ENCODE measurements around the gene WWOX.

DNA sequence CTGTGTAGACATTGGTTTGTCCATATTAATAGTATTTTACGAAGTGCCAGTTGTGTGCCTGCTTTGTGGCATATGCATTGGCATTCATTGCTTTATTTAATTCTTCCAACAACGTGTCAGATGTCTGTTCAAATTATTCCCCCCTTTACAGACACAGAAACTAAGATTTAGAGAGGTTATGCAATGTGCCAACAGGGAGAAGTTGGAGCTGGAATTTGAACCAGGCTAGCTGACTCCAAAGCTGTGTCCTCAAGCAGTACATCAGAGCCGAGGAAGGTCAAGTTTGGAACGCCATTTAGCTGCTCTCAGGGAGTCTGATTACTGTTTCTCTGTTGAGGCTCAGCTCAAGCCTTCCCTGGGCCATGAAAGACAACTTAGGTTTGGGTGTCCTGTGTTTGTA lies 232.3 kb downstream of the WWOX start:
- TF ChIP-seq, protein P1, sequence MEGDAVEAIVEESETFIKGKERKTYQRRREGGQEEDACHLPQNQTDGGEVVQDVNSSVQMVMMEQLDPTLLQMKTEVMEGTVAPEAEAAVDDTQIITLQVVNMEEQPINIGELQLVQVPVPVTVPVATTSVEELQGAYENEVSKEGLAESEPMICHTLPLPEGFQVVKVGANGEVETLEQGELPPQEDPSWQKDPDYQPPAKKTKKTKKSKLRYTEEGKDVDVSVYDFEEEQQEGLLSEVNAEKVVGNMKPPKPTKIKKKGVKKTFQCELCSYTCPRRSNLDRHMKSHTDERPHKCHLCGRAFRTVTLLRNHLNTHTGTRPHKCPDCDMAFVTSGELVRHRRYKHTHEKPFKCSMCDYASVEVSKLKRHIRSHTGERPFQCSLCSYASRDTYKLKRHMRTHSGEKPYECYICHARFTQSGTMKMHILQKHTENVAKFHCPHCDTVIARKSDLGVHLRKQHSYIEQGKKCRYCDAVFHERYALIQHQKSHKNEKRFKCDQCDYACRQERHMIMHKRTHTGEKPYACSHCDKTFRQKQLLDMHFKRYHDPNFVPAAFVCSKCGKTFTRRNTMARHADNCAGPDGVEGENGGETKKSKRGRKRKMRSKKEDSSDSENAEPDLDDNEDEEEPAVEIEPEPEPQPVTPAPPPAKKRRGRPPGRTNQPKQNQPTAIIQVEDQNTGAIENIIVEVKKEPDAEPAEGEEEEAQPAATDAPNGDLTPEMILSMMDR (IDR thresholded peaks at IDR 0.05; ENCODE audit: low read depth, low read length), result no peak
- TF ChIP-seq, protein P2, sequence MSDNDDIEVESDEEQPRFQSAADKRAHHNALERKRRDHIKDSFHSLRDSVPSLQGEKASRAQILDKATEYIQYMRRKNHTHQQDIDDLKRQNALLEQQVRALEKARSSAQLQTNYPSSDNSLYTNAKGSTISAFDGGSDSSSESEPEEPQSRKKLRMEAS (IDR thresholded peaks at IDR 0.05; ENCODE audit: low read depth, low read length), result no peak
- TF ChIP-seq POLR2A (IDR thresholded peaks at IDR 0.05; ENCODE audit: extremely low read depth, insufficient read length), result no peak

Measured in NB4 (cell line).